ACHN (cell line): ENCODE results near the gene ZNF644.
"Not testable (repeated sequence)": the region's sequence is repeated elsewhere in the genome, so short reads cannot be mapped to it uniquely, and the experiment has no call there.

Experiments used
- DNase-seq: peaks from one replicate; pipeline ENCODE4 v3.0.0-alpha.2; 2015
- in situ Hi-C: cut with HindIII; loops from 2 replicates; pipeline ENCODE4 v1.10.0; 2017; ENCODE audit warnings: low sequenced_read_pairs, low pct_ligation_motif_present, low pct_unique_long_range_greater_than_20kb

Gene ZNF644

DNA sequence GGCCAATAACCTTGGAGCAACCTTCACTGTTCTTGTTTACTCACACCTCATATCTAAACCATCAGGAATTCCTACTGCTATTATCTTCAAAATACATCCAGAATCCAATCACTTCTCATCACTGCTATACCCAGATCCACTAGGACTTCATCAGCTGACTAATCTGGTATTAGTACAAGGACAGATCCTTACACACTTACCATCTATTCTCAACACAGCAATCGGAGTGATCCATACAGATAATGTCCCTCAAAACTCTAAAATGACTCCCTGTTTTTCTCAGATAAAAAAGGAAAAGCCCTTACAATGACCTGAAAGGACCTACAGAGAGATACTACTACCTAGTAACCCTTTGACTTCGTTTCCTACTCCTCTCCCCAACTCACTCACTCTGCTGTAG is 70.8 kb downstream of the ZNF644 start:
- in situ Hi-C loops, result no loop called here
- no peak for DNase-seq

DNA sequence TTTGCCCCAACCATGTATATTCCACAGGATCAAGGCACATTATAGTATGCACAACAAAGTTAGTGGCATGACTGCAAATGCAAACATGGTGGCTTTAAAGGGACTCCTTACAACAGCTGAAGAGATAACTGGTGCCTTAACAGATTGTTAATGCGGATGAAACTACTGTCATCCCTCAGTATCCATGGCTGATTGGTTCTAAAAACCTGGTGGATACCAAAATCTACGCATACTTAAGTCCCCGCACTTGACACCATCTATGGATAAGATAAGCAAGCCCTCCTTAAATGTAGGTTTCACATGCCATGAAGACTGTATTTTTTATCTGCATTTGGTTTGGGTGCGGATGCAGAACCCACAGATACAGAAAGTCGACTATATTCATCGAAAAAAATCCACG is 73.5 kb downstream of the ZNF644 start:
- no peak for DNase-seq
- in situ Hi-C loops, result no loop called here

DNA sequence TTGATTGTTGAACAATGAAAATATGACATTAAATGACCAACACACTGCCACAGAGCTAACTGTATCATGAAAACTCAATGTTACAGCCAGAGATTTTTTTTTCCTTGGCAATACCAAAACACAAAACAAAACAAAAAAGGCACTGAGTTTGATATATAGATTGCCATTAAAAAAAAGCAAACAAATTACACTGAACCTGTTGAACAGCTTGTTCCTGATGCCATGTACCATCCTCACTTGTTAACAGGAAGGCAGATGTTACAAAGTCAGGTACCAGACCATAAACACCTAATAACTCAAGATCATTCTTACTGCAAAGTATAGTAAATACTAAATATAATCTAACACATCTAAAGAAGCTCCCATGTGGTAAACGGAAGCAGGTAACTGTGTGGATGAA is 75.2 kb downstream of the ZNF644 start:
- no peak for DNase-seq
- in situ Hi-C loops, result no loop called here

DNA sequence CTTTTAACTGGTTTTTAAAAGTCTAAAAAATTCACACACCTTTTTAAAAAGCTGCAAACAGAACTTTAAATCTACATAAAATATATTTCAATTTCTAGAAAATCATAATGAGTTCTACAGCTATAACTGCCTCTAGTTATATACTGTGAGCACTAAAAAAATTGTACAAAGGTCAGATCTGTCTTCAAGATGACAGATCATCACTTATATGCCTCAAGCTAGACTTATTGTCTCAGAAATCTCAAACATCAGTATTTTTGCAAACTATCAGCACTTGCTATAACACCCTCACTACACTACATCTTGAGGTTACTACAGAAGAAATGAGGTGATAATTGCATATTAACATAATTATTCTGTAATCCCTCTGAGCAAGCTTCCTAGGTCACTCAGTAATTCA is 76.5 kb downstream of the ZNF644 start:
- in situ Hi-C loops, result no loop called here
- no peak for DNase-seq

DNA sequence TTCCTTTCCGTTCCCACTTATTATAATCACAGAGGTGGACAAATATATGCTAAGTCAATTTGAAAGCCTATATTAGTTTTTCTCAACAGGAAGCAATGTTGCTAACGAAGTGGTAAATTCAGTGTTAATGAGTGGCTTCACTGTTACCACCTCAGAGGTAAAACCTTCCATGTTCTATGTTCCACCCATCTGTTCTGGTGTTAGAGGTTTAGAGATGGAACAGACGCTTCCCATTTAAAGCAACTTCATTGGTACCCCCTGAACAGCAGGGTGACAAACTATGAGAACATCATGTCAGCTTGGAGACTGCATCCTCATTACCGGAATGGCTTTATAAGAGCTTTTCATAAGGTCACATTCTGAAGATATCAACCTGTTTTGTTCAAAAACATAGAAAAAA is 77.9 kb downstream of the ZNF644 start:
- in situ Hi-C loops, result no loop called here
- DNase-seq, result no peak

DNA sequence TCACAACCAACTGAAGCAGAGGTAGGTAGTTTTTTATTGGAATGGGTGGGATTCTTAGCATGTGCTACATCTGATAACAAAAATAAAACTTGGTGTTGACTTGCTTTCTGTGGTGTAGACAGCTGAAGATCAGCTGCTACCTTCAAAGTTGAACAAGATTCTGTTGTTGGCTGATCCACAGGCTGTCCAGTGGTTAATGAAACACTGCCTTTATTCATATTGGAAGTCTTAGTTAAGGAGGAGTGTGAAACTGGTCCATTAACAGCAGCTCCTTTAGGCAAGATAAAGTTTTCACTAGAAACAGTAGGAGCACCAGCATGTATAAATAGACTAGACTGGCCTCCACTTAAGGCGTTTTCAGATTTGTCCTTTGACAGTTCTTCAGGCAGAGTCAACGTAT is 81.1 kb downstream of the ZNF644 start:
- in situ Hi-C loops, result no loop called here
- no peak for DNase-seq

DNA sequence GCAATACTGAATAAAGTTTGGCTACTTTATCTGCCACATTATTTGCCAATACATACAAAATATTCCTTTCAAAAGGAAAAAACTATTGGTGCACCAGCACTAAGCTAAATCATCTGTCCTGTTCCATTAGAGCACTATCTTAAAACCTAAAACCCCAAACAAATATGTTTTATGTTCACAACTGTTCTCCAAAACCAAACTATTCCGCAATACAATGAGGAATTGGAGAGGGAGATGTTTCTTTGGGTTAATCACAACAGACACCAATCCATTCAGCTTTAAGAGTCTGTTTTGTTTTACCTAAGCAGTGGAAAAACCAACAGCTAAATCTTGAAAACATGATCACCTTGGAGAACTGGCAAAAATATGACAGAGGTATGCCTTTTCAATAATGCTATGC is 85.1 kb downstream of the ZNF644 start:
- no peak for DNase-seq

DNA sequence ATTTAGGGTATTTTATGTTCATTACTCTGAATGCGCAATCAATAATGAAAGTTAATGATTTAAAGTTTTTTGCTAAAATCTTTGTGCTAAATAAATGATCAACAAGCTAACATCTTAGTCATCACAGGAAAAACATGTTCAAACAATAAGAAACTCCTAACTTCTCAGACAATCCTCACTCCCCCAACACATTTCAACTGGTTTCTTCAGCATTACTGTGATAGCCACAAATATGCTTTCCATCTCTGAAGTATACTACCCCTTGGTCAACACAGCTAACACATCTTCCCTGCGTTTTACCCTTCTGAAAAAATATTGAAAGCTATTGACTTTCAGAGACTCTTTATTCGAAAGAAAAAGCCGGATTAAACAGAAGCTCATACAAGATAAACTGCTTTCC is 85.8 kb downstream of the ZNF644 start:
- in situ Hi-C loops, result no loop called here

More for the DNA sequence above, 85.1 kb downstream of the ZNF644 start:
- in situ Hi-C loops, result no loop called here

DNA sequence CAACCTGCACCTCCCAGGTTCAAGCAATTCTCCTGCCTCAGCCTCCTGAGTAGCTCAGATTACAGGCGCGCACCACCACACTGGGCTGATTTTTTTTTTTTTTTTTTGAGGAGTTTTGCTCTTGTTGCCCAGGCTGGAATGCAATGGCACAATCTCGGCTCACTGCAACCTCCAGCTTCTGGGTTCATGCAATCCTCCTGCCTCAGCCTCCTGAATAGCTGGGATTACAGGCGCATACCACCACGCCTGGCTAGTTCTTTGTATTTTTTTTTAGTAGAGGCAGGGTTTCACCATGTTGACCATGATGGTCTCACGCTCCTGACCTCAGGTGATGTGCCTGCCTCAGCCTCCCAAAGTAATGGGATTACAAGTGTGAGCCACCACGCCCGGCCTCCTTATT is 93.6 kb downstream of the ZNF644 start:
- in situ Hi-C loops, DNase-seq: not testable (repeated sequence)

More for the DNA sequence above, 85.8 kb downstream of the ZNF644 start:
- DNase-seq, result no peak

DNA sequence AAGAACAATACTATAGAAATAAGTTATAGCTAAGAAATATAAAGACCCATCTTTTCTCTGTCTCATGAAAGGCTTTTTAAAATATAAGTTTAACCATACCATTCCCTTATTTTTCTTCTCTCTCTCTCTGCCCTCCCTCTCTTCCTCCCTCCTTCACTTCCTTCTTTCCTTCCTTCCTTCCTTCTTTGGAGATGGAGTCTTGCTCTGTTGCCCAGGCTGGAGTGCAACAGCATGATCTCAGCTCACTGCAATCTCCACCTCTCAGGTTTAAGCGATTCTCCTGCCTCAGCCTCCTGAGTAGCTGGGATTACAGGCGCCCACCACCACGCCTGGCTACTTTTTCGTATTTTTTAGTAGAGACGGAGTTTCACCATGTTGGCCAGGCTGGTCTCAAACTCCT is 94.2 kb downstream of the ZNF644 start:
- DNase-seq, in situ Hi-C loops: not testable (repeated sequence)

DNA sequence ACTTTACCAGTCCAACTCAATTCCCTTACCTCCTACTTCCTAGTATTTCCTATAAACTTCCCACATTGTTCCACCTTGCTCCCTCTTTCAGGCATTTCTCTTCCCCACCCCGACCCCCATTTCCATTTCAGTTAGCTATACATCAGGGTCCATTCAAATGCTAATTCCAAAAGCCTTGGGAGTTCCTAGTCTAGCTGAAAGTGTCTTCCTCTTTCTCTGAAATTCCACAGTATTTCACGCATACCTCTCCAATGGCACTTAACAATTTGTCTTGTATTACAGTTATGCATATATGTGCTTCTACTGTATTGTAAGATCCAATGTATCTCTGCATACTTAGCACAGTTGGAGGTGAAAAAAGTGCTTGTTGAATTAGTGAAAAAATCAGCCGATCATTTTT is 94.9 kb downstream of the ZNF644 start:
- DNase-seq, result no peak
- in situ Hi-C loops, result no loop called here

DNA sequence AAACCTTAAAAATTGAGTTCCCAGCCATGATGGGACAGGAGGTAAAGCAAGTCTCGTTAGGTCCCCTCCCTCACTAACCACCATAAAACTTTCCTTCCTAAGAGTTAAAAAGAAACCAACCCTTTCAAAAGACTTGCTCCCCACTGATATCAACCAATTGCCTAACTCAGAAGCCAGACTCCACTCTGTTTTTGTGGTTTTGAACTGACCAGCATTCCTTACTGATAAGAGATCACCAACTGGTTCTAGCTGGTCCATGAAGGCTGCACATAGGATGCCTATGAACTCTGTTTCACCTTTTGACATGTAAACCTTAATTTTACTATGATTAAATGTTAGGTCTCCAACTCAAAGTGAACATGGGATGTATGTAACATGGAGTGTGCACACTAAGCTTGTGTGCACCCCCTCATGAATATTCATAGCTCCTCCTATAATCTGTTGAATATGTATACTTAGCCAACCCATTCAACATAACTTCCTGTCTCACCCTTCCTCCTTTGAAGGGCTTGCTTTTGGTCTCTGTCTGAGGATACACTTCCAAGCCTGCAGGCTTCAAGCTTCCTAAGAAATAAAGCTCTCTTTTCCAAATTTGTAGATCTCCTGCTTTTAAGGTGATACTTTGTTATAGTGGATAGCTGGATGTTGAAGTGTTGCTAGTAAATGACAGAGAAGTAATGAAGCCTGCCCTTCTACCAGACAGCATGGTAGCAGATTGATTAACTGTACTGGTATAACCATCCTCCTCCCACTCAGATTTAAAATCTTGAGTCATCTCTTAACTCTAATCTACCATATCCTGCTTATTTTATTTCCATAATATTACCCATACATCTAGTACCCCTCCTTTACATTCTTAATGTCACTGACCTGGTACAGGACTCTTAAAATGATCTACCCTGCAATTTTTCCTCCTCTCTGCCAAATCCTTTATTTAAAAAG is 95.6 kb downstream of the ZNF644 start:
- peak; percentile 29 for DNase-seq

DNA sequence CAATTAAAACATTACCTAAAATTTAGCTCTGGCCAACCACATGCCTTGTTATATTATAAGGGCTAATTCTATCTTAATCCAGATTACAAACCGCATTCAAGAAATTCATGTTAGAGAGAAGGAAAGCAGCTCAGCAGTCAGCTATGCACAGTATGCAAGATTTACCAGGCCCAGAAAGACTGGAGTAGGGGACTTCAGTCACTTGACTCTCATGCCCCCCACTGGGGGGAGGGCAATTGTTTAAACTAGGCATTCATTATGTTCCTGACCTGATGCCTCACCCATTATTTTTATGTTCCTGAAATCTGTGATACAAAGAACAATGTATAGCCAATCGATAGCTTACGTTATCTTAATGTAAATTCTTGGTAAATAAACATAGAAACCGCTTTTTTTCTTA is 96.9 kb downstream of the ZNF644 start:
- in situ Hi-C loops, result no loop called here
- no peak for DNase-seq

More for the DNA sequence above, 95.6 kb downstream of the ZNF644 start:
- in situ Hi-C loops, result no loop called here

DNA sequence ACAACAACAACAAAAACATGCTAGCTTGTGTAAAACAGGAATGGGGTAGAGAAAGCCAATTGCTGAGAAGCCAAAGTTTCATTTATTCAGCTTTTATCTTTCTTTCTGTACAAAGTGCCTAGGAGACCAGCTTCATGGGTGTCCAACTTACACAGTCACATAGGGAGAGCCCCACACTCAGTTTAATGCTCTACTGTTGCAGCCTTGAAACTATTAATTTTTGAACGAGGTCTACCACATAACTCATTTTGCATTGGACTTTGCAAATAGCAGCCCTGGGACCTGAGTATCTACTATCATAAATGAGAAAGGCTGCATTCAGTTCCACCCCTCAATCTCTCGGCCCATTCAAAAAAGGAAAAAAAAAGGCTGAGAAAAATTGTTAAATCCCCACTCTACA is 98.8 kb downstream of the ZNF644 start:
- in situ Hi-C loops, result no loop called here
- DNase-seq, result no peak

DNA sequence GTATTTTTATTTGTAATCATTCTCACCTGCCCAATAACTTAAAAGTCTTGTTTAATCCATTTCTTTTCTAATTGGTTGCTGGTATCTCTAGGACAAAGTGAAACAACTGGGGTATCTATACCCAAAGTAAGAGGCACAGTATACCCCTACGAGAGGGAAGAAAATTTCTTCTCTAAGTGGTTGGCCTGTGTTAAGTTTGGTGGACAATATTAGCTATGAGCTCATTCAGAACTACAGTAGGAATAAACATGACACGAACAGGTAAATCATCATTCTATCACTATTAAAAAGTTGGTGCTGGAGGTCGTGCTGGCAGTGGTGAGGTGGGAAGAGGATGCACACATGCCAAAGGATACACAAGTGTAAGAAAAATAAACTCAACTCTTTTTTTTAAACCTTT is 99.6 kb downstream of the ZNF644 start:
- in situ Hi-C loops, result no loop called here
- DNase-seq, result no peak

DNA sequence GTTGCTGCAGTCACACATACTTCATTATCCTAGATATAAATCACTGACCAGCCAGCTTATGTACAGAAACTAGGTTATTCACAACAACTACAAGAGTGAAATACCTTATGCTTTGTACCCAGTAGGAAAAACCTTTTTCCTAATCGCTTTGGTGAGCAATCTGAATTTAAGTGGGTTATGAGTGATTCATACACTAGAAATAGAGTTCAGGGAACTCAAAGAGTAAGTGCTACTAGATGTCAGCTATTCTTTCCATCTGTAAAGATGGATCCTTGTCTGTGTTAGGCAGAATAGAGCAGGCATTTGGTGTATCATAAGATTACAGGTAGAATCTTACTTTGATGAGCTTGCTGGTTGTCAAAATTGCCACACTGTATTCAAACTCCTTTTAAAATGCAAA is 101.9 kb downstream of the ZNF644 start:
- DNase-seq, result no peak
- in situ Hi-C loops, result no loop called here

DNA sequence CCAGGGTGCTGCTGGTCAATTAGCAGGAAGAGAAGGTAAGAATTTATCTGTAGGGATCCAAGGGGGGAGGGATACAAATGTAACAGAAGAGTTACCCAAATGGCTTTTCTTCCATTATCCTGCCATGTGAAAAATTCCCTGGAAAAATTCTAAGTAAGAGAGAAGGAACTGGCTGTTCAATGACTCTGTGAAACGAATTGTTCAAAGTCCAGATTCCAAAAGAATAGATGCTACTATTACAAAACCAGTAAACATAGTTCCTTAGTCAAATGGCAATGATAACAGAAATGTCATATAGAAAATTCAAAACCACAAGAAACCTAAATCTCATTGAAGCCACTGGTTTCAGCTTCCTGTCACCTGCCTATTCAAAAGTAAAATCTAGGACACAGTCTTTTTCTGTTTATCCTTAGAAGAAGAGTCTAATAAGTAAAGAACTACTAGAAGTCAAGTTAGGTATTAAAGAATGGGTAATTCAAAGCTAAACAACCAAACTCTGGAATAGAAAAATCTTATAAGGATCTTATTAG is 102.6 kb downstream of the ZNF644 start:
- DNase-seq, result no peak
- in situ Hi-C loops, result no loop called here

DNA sequence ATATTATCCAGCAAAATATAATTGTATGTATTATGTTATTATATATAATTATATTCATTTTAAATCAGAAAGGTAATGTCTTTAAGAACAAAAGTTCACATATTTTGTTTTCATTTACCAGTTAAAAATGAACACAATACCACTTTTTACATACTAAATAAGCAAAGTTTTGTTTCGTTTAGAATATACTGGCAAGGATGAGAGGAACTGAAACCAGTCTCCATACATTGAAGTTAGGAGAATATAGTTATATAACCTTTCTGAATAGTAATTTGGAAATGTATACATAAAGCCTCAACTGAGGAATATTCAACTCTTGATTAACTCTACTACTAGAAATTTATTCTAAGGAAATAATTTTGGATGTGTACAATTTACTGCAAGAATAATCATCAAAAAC is 110.5 kb downstream of the ZNF644 start:
- DNase-seq, result no peak
- in situ Hi-C loops, result no loop called here

DNA sequence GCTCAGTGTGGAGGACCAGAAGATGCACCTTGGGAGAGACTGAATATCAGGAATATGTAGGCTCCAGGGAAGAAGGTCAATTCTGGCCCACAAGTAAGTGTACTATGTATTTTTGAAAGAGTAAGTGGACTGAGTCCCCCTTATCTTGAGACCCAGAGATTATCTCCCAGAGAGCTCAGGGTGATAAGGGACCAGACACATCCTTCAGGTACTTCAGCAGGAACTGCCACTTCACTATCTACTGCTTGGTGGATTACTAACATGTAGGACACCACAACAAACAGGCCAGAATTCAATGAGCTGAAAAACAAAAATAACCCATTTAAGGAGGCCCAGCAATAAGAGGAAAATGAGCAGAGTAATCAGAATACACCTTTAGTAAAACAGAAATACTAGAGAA is 119.2 kb downstream of the ZNF644 start:
- DNase-seq, result no peak
- in situ Hi-C loops, result no loop called here

DNA sequence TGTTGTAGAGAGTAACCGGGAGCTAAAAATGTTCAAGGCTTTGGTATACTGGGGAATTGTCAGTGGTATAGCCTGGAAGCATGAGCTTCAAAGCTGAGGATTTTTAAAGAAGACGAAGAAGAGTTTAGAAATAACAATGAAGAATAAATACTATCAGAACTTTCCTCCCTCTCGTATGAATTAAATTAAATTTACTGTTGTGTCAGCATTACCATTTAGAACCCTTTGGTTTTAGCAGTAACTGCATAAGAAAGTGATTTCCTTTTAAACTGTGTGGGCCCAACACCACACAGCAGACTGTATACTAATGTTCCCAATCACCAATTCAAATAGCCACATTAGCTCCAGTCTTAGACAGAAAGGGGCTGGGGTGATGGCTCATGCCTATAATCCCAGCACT is 122.6 kb downstream of the ZNF644 start:
- in situ Hi-C loops, result no loop called here
- no peak for DNase-seq
